ENCODE measurements around the gene GALNT13.

The GALNT13 gene

DNA sequence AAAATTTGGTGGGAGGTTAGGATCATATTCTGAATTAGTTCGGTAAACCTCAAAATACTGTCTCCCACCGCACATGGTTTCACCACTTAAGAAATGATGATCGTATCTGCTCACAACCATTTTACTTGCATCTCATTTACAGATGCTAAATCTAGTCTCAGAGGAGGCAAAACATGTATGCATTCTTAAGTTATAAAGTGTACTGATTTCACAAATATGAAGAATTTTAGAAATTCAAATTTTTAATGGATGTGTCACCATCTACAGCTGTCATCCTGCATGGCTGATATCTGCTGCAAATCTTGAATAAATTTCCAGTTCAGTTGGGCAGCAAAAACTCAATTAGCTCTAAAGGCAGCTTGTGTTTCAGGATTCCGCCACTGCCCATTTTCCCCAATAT, 583.4 kb downstream of the GALNT13 start:
- no peaks in the 10 kb centered on the region for H3K36me3 ChIP-seq (ENCODE audit: low read length)
- no peaks in the 10 kb centered on the region for H4K20me1 ChIP-seq (ENCODE audit: low read depth, low read length)
- no peaks in the 10 kb centered on the region for H3K9me3 ChIP-seq (ENCODE audit: insufficient read depth, low read length)
- peak overlapping the region; percentile 63 for H2AFZ ChIP-seq (ENCODE audit: low read depth, low read length, severe bottlenecking)
- H3K9me2 ChIP-seq (replicated peaks; ENCODE audit: insufficient read depth, low read length), result no peaks in the 10 kb centered on the region
- H3K79me2 ChIP-seq (ENCODE audit: insufficient read depth, low read length), result no peaks in the 10 kb centered on the region
- no peak overlapping the region for H3K27ac ChIP-seq (ENCODE audit: low read depth, low read length)
- H3F3A ChIP-seq (ENCODE audit: insufficient read depth), result no peaks in the 10 kb centered on the region
- peak overlapping the region; percentile 60 for H3K4me2 ChIP-seq (ENCODE audit: low read depth, low read length, poor library complexity, severe bottlenecking)
- TF ChIP-seq EZH2phosphoT487 (conservative IDR thresholded peaks at IDR 0.05; ENCODE audit: low read length) (no peak), CTCF (IDR thresholded peaks at IDR 0.05; ENCODE audit: insufficient read depth, low read length, poor library complexity, severe bottlenecking) (no peak)
- H3K9ac ChIP-seq (ENCODE audit: low read length), result no peak overlapping the region
- H3K27me3 ChIP-seq (ENCODE audit: low read length), result no peaks in the 10 kb centered on the region
- no peak overlapping the region for H3K4me3 ChIP-seq (ENCODE audit: insufficient read depth, low read length, poor library complexity, severe bottlenecking)

- Histone ChIP-seq H3K79me2 (ENCODE audit: insufficient read depth, low read length) (no peaks in the 10 kb centered on the region), H3K4me3 (ENCODE audit: insufficient read depth, low read length, poor library complexity, severe bottlenecking) (peak overlapping the region; percentile 10), H4K20me1 (ENCODE audit: low read depth, low read length) (no peaks in the 10 kb centered on the region), H3K9me3 (ENCODE audit: insufficient read depth, low read length) (no peaks in the 10 kb centered on the region), H3K27me3 (ENCODE audit: low read length) (no peaks in the 10 kb centered on the region), H3F3A (ENCODE audit: insufficient read depth) (no peaks in the 10 kb centered on the region), H3K36me3 (ENCODE audit: low read length) (no peaks in the 10 kb centered on the region), H2AFZ (ENCODE audit: low read depth, low read length, severe bottlenecking) (peak overlapping the region; percentile 63), H3K9me2 (replicated peaks; ENCODE audit: insufficient read depth, low read length) (no peaks in the 10 kb centered on the region), H3K9ac (ENCODE audit: low read length) (no peak overlapping the region), H3K4me2 (ENCODE audit: low read depth, low read length, poor library complexity, severe bottlenecking) (peak overlapping the region; percentile 60), H3K27ac (ENCODE audit: low read depth, low read length) (no peak overlapping the region)
- no peak for TF ChIP-seq CTCF (IDR thresholded peaks at IDR 0.05; ENCODE audit: insufficient read depth, low read length, poor library complexity, severe bottlenecking)
- no peak for TF ChIP-seq EZH2phosphoT487 (conservative IDR thresholded peaks at IDR 0.05; ENCODE audit: low read length)
These were observed 584.1 kb downstream of the GALNT13 start for GRCh38 chr2:154455866-154456265.

DNA sequence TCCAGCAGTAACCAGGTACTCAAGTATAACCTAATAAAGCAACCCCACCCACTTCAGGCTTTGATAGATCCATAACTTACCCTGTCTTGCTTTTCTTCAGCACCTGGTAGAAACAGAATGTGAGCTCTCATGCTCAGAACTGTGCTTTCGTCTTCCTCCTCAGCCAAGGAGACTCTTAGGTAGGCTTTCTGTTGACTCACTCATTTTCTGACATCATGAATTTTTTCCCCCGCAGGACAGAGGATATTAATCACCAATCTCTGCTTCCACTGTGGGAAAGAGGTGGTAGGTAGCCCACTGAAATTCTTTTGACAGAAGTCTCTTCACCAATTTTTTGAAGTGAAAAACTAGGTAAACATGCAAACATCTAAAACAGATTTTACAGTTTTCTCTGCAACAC, 585.6 kb downstream of the GALNT13 start:
- Histone ChIP-seq H3K9ac (ENCODE audit: low read length) (no peak overlapping the region), H3K9me3 (ENCODE audit: insufficient read depth, low read length) (no peaks in the 10 kb centered on the region), H3K4me2 (ENCODE audit: low read depth, low read length, poor library complexity, severe bottlenecking) (no peak overlapping the region), H3K79me2 (ENCODE audit: insufficient read depth, low read length) (no peaks in the 10 kb centered on the region), H3K4me3 (ENCODE audit: insufficient read depth, low read length, poor library complexity, severe bottlenecking) (no peak overlapping the region), H2AFZ (ENCODE audit: low read depth, low read length, severe bottlenecking) (no peak overlapping the region), H4K20me1 (ENCODE audit: low read depth, low read length) (no peaks in the 10 kb centered on the region), H3F3A (ENCODE audit: insufficient read depth) (no peaks in the 10 kb centered on the region), H3K27ac (ENCODE audit: low read depth, low read length) (no peak overlapping the region), H3K9me2 (replicated peaks; ENCODE audit: insufficient read depth, low read length) (no peaks in the 10 kb centered on the region), H3K27me3 (ENCODE audit: low read length) (no peaks in the 10 kb centered on the region), H3K36me3 (ENCODE audit: low read length) (no peaks in the 10 kb centered on the region)
- TF ChIP-seq EZH2phosphoT487 (conservative IDR thresholded peaks at IDR 0.05; ENCODE audit: low read length), result no peak
- no peak for TF ChIP-seq CTCF (IDR thresholded peaks at IDR 0.05; ENCODE audit: insufficient read depth, low read length, poor library complexity, severe bottlenecking)

Data from SU-DHL-6 (cell line).